H1 (cell line): Measurements from ENCODE around the gene TNFSF15. TPM values are rescaled to one million over a fixed set of nuclear protein-coding genes. Genes with fewer than 3 reads are reported as not detected.

Experiments
- CTCF ChIA-PET: fragments of 300-600 bp; sonication (Branson Sonifier 250); formaldehyde crosslinking; loops from one replicate; lab custom pipeline; 2021; ENCODE audit not compliant: partially characterized antibody; lab: Charles Lee
- POLR2A ChIA-PET: fragments of 300-600 bp; sonication (Branson Sonifier 250); formaldehyde crosslinking; loops from one replicate; lab custom pipeline; 2021; ENCODE audit warnings: inconsistent platforms; ENCODE audit not compliant: partially characterized antibody; lab: Charles Lee
- DNase-seq, 2 experiments: peaks; one replicate each; pipeline versions ENCODE4 v3.0.0 to v3.0.0-alpha.2; 2010 to 2022; ENCODE audit warnings: low spot score in 2 of 2, low read depth in 1 of 2, mixed read lengths in 1 of 2
- FAIRE-seq: peaks from 2 replicates; lab custom pipeline; 2011; peaks lifted over from hg19 to GRCh38; lab: Jason Lieb, UNC
- H2AFZ ChIP-seq: 2 replicates; pipeline ENCODE4 v1.8.1; 2012; ENCODE audit warnings: low read length, inconsistent platforms
- H2AK5ac ChIP-seq: 2 replicates; pipeline ENCODE4 v1.6.1; 2013; ENCODE audit warnings: low read depth, low read length
- H2BK120ac ChIP-seq: replicated peaks from 2 replicates; pipeline ENCODE3; 2013; ENCODE audit warnings: low read depth, low read length, inconsistent platforms
- H2BK12ac ChIP-seq: 2 replicates; pipeline ENCODE4 v1.6.1; 2013; ENCODE audit warnings: low read depth, low read length
- H2BK15ac ChIP-seq: 2 replicates; pipeline ENCODE4 v1.6.1; 2013; ENCODE audit warnings: low read length
- H2BK20ac ChIP-seq: 2 replicates; pipeline ENCODE4 v1.6.1; 2013; ENCODE audit warnings: low read length
- H2BK5ac ChIP-seq: 2 replicates; pipeline ENCODE4 v1.6.1; 2013; ENCODE audit warnings: low read depth, low read length
- H3K14ac ChIP-seq: 2 replicates; pipeline ENCODE4 v1.6.1; 2013; ENCODE audit warnings: inconsistent platforms; ENCODE audit not compliant: insufficient read length
- H3K18ac ChIP-seq: 2 replicates; pipeline ENCODE4 v1.6.1; 2013; ENCODE audit warnings: low read length; ENCODE audit errors: extremely low read depth
- H3K23ac ChIP-seq: 2 replicates; pipeline ENCODE4 v1.6.1; 2013; ENCODE audit warnings: inconsistent platforms; ENCODE audit not compliant: insufficient read length
- H3K23me2 ChIP-seq: 2 replicates; pipeline ENCODE4 v1.6.1; 2013; ENCODE audit warnings: low read depth, low read length
- H3K27ac ChIP-seq: 2 replicates; pipeline ENCODE4 v1.6.1; 2011; ENCODE audit warnings: low read depth, low read length, inconsistent platforms
- H3K27me3 ChIP-seq, 4 experiments: replicated peaks in 1 of 4; 1 replicate in 1 of 4; 2 replicates in 3 of 4; pipeline versions ENCODE4 v1.6.1 to v1.8.1; 2011 to 2013; ENCODE audit warnings: low read length in 3 of 4, mild to moderate bottlenecking in 3 of 4, inconsistent platforms in 2 of 4, mixed read lengths in 2 of 4, moderate library complexity in 1 of 4; ENCODE audit not compliant: control insufficient read depth in 3 of 4, insufficient read depth in 3 of 4; ENCODE audit errors: extremely low read depth in 1 of 4
- H3K36me3 ChIP-seq, 4 experiments: 2 replicates each; pipeline versions ENCODE4 v1.6.1 to v1.8.1; 2011 to 2013; ENCODE audit warnings: mild to moderate bottlenecking in 4 of 4, low read length in 3 of 4, moderate library complexity in 2 of 4, control low read depth in 1 of 4, inconsistent platforms in 1 of 4; ENCODE audit not compliant: insufficient read depth in 4 of 4, control insufficient read depth in 2 of 4
- H3K4ac ChIP-seq: replicated peaks from 2 replicates; pipeline ENCODE3; 2013; ENCODE audit warnings: low read length, low read depth, mixed read lengths, inconsistent platforms; ENCODE audit not compliant: insufficient read length
- H3K4me1 ChIP-seq, 4 experiments: replicated peaks in 1 of 4; 1 replicate in 1 of 4; 2 replicates in 3 of 4; pipeline versions ENCODE4 v1.6.1 to v1.8.1; 2011 to 2013; ENCODE audit warnings: low read length in 3 of 4, inconsistent platforms in 2 of 4, mixed read lengths in 1 of 4; ENCODE audit not compliant: insufficient read depth in 4 of 4, control insufficient read depth in 3 of 4
- H3K4me2 ChIP-seq, 2 experiments: 2 replicates each; pipeline versions ENCODE4 v1.6.1 to v1.8.1; 2011 to 2013; ENCODE audit warnings: low read depth in 2 of 2, low read length in 2 of 2, control low read depth in 1 of 2, inconsistent platforms in 1 of 2, mild to moderate bottlenecking in 1 of 2; ENCODE audit not compliant: insufficient read depth in 1 of 2
- H3K4me3 ChIP-seq, 4 experiments: fragments of 200-600, 300-600 bp in 1 of 4; sonication (generic), shearing (Covaris generic), sonication (Bioruptor Twin) in 1 of 4; 2 replicates each; pipeline versions ENCODE4 v1.5.1 to v1.8.1; 2011 to 2016; ENCODE audit warnings: low read length in 4 of 4, low read depth in 3 of 4, control low read depth in 2 of 4, inconsistent platforms in 2 of 4, mild to moderate bottlenecking in 2 of 4, mixed read lengths in 1 of 4, moderate library complexity in 1 of 4; ENCODE audit not compliant: insufficient read depth in 2 of 4; ENCODE audit errors: extremely low read depth in 1 of 4
- H3K56ac ChIP-seq: replicated peaks from 2 replicates; pipeline ENCODE3; 2013; ENCODE audit warnings: low read depth, mild to moderate bottlenecking, mixed read lengths, low read length, inconsistent platforms; ENCODE audit not compliant: insufficient read length
- H3K79me1 ChIP-seq: 2 replicates; pipeline ENCODE4 v1.6.1; 2013; ENCODE audit warnings: low read depth, low read length, control low read depth
- H3K79me2 ChIP-seq, 2 experiments: 2 replicates each; pipeline versions ENCODE4 v1.6.1 to v1.8.1; 2012 to 2013; ENCODE audit warnings: low read length in 2 of 2, mild to moderate bottlenecking in 2 of 2, inconsistent platforms in 1 of 2; ENCODE audit not compliant: insufficient read depth in 2 of 2, control insufficient read depth in 1 of 2
- H3K9ac ChIP-seq, 4 experiments: replicated peaks in 1 of 4; 1 replicate in 1 of 4; 2 replicates in 3 of 4; pipeline versions ENCODE4 v1.6.1 to v1.8.1; 2011 to 2013; ENCODE audit warnings: low read depth in 3 of 4, low read length in 3 of 4, control low read depth in 2 of 4, mild to moderate bottlenecking in 2 of 4, moderate library complexity in 2 of 4, inconsistent platforms in 1 of 4; ENCODE audit errors: extremely low read depth in 1 of 4
- H3K9me3 ChIP-seq, 2 experiments: 2 replicates each; pipeline versions ENCODE4 v1.6.1 to v1.8.1; 2012 to 2013; ENCODE audit warnings: mild to moderate bottlenecking in 2 of 2, moderate library complexity in 2 of 2, control low read depth in 1 of 2, inconsistent platforms in 1 of 2, low read depth in 1 of 2, low read length in 1 of 2, mixed read lengths in 1 of 2; ENCODE audit not compliant: insufficient read depth in 2 of 2
- H4K20me1 ChIP-seq, 2 experiments: replicated peaks in 1 of 2; 2 replicates each; pipeline versions ENCODE3 to v1.8.1; 2011 to 2013; ENCODE audit warnings: inconsistent platforms in 2 of 2, low read length in 2 of 2, mild to moderate bottlenecking in 1 of 2; ENCODE audit not compliant: insufficient read depth in 2 of 2, control insufficient read depth in 1 of 2
- H4K5ac ChIP-seq: 2 replicates; pipeline ENCODE4 v1.6.1; 2013; ENCODE audit warnings: low read length, low read depth, mixed read lengths, inconsistent platforms; ENCODE audit not compliant: insufficient read length
- H4K8ac ChIP-seq: 2 replicates; pipeline ENCODE4 v1.8.0; 2013; ENCODE audit warnings: mild to moderate bottlenecking, moderate library complexity, low read length, inconsistent platforms; ENCODE audit not compliant: insufficient read depth; ENCODE audit errors: extremely low read depth
- H4K91ac ChIP-seq: replicated peaks from 2 replicates; pipeline ENCODE3; 2013; ENCODE audit warnings: low read length, mixed read lengths, inconsistent platforms; ENCODE audit not compliant: insufficient read length
- BACH1 ChIP-seq: IDR thresholded peaks from 2 replicates; pipeline ENCODE4 v1.6.1; 2012; ENCODE audit warnings: low read length, improper control_type of control experiment
- CEBPB ChIP-seq: IDR thresholded peaks from 2 replicates; pipeline ENCODE4 v1.6.1; 2012; ENCODE audit warnings: low read depth, low read length
- E2F6 ChIP-seq: IDR thresholded peaks from 2 replicates; pipeline ENCODE4 v1.6.1; 2012; ENCODE audit warnings: inconsistent platforms
- EGR1 ChIP-seq: IDR thresholded peaks from 2 replicates; pipeline ENCODE4 v1.6.1; 2011; ENCODE audit warnings: low read depth, low read length, borderline replicate concordance
- GTF2F1 ChIP-seq: IDR thresholded peaks from 2 replicates; pipeline ENCODE4 v1.6.1; 2012; ENCODE audit warnings: low read depth, low read length, improper control_type of control experiment, borderline replicate concordance
- JUN ChIP-seq: IDR thresholded peaks from 2 replicates; pipeline ENCODE4 v1.6.1; 2011; ENCODE audit warnings: low read depth, mild to moderate bottlenecking, improper control_type of control experiment, low read length
- KDM4A ChIP-seq: IDR thresholded peaks from one replicate; pipeline ENCODE4 v1.7.1; 2012; ENCODE audit warnings: low read depth, mild to moderate bottlenecking, moderate library complexity, low read length, inconsistent platforms; ENCODE audit not compliant: severe bottlenecking
- KDM5A ChIP-seq: fragments of 200-600 bp; IDR thresholded peaks from 2 replicates; pipeline ENCODE4 v1.7.1; 2012; ENCODE audit warnings: mild to moderate bottlenecking, low read length, inconsistent platforms, mixed read lengths
- POU5F1 ChIP-seq: IDR thresholded peaks from 2 replicates; pipeline ENCODE4 v1.6.1; 2011; ENCODE audit warnings: low read depth, mild to moderate bottlenecking, low read length, moderate library complexity
- SIX5 ChIP-seq: IDR thresholded peaks from 2 replicates; pipeline ENCODE4 v1.6.1; 2011; ENCODE audit warnings: mild to moderate bottlenecking, low read depth, low read length
- SUZ12 ChIP-seq: fragments of 200-600 bp; sonication (generic); IDR thresholded peaks from 2 replicates; pipeline ENCODE4 v1.6.1; 2012; ENCODE audit warnings: mild to moderate bottlenecking, inconsistent platforms, low read length, moderate library complexity, mixed read lengths
- WGBS, 2 experiments: shearing (Covaris generic) in 1 of 2; methylation state at CpG; one replicate each; pipeline versions ENCODE4 v1.1.6 to v1.1.7; 2013 to 2015; ENCODE audit warnings: low lambda C conversion rate in 2 of 2, mixed read lengths in 2 of 2, inconsistent platforms in 1 of 2, low coverage in 1 of 2, missing lambda C conversion rate in 1 of 2; ENCODE audit not compliant: insufficient replicate concordance in 2 of 2, insufficient coverage in 1 of 2, insufficient read length in 1 of 2; ENCODE audit errors: extremely low coverage in 1 of 2, missing lambda C conversion rate in 1 of 2; 5-methylcytosine and 5-hydroxymethylcytosine counted together
- polyA plus RNA-seq, 7 experiments: library from polyadenylated mRNA; depleted of rRNA in 3 of 7; stranded (reverse) in 5 of 7; unstranded in 2 of 7; fragments of >200 nt in 5 of 7; fragments of 200-250 nt in 2 of 7; gene quantifications; 1 replicate in 5 of 7; 2 replicates in 1 of 7; 4 replicates in 1 of 7; pipeline versions ENCODE4 v1.2.1 to v1.2.3, GENCODE V29; 2011 to 2013; ENCODE audit warnings: missing spikeins in 2 of 7, mixed read lengths in 2 of 7
- total RNA-seq: library from RNA; stranded (reverse); fragmentation: NEBNext Ultra II Directional; extraction: Animal tissue kit (Norgen Biotek cat#: 25700); gene quantifications from 2 replicates; pipeline ENCODE4 v1.2.1, GENCODE V29; 2021

The TNFSF15 gene
- total and polyA plus RNA-seq, 2 of the 8 experiments (the other 6 are each of a cell fraction or from before 2014, with no cell fraction given), result 0.09 to 0.17 TPM

DNA sequence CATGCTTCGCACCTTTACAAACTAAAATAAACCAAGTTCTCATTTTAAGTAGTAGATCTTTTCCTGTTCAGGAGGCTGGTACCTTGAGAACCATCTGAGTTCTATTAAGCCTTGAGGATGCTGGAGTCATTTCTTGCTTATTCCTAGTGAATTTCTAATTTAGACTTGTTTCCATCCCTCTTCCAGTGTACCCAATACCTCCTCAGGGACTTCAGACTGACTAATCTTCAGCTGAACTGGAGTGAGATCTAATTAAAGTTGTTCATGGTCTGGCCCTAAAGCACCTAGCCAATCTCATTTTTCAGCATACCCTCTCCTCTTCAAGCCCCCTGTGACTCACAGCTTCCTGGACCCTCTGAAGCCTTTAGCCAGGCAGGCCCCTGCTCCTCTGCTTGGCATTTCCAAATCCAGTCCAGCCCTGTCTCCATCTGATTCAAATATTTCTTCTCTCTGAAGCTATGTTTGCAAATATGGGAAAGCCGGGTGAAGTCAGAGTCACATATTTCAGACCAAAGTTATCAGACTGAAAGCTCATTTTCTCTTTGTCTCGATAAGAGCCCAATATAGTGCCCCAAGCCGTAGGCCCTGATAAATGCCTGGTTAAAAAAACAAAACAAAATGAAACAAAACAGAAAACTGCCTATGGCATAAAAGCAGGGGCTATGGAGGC is 19.4 kb upstream of the TNFSF15 start:
- H3K56ac ChIP-seq, result no peak overlapping the region
- H2BK12ac ChIP-seq, result no peak overlapping the region
- 86% methylated on average over 4 of the region's 4 CpGs; no CpG with 5 or more reads in 1 of the 2 experiments for WGBS, 2 experiments
- H3K23ac ChIP-seq, result no peak overlapping the region
- no peak overlapping the region for H2BK120ac ChIP-seq
- H3K4ac ChIP-seq, result no peak overlapping the region
- ChIA-PET CTCF (interaction anchor here (1.1 to 1.5 kb wide), 2 partner anchors 20 to 89 kb away, joined by 3 to 4 read pairs; no protein-coding TSS in a partner anchor), POLR2A (interaction anchor here (0.9 kb wide), 1 partner anchor 10 kb away, joined by 3 read pairs; no protein-coding TSS in a partner anchor)
- no peak overlapping the region for H3K14ac ChIP-seq
- H3K9me3 ChIP-seq, result no peaks in the 10 kb centered on the region
- H3K36me3 ChIP-seq, result no peaks in the 10 kb centered on the region; a peak in 1 of 8 replicates
- H3K79me1 ChIP-seq, result no peaks in the 10 kb centered on the region
- peaks cover 0 to 3% of the 10 kb centered on the region in 2 experiments for H4K20me1 ChIP-seq
- H2BK15ac ChIP-seq, result no peak overlapping the region
- no peak overlapping the region for H4K5ac ChIP-seq
- no peak for DNase-seq
- H3K79me2 ChIP-seq, result no peaks in the 10 kb centered on the region
- no peak overlapping the region for H2AFZ ChIP-seq
- no peak overlapping the region for H4K8ac ChIP-seq
- no peak overlapping the region for H3K9ac ChIP-seq
- H3K27ac ChIP-seq, result no peak overlapping the region
- no peak overlapping the region for H3K4me3 ChIP-seq
- H3K18ac ChIP-seq, result no peak overlapping the region
- no peaks in the 10 kb centered on the region for H3K27me3 ChIP-seq
- no peak overlapping the region for H4K91ac ChIP-seq
- no peak overlapping the region for H2BK20ac ChIP-seq
- no peaks in the 10 kb centered on the region; the same call in 1 of the 2 replicates for H3K23me2 ChIP-seq
- H3K4me1 ChIP-seq, result no peaks in the 10 kb centered on the region
- no peak overlapping the region for H2AK5ac ChIP-seq
- FAIRE-seq, result no peak
- no peak overlapping the region for H3K4me2 ChIP-seq
- no peak overlapping the region for H2BK5ac ChIP-seq
- TF ChIP-seq KDM5A, result no peak
- no peak for TF ChIP-seq JUN
- no peak for TF ChIP-seq BACH1
- no peak for TF ChIP-seq CEBPB
- no peak for TF ChIP-seq SUZ12
- TF ChIP-seq SIX5, result no peak
- no peak for TF ChIP-seq POU5F1
- no peak for TF ChIP-seq KDM4A
- TF ChIP-seq EGR1, result no peak
- TF ChIP-seq E2F6, result no peak
- TF ChIP-seq GTF2F1, result no peak
